Pericardium fibroblast (primary cell): Measurements from ENCODE around the gene ELOVL3. TPM values are rescaled to one million over a fixed set of nuclear protein-coding genes. Genes with fewer than 3 reads are reported as not detected.

ENCODE experiments used
- total RNA-seq: library from RNA; depleted of rRNA; stranded (reverse); fragments of >200 nt; gene quantifications from 2 replicates; pipeline ENCODE4 v1.2.3, GENCODE V29; 2015

The ELOVL3 gene
- 0.68 and 1.2 TPM in 2 replicates for total RNA-seq

GRCh38 chr10:102225646-102226541, at the start of gene ELOVL3:
Gene ELOVL3 (plus strand): TSS chr10:102226299. CDS start chr10:102226549, 250 bp downstream.

GRCh38 chr10:102241444-102242117, 15.5 kb downstream of the ELOVL3 start, which contains the start of gene PITX3:
Gene PITX3 (minus strand): TSS chr10:102241512. CDS start chr10:102232080, 9,432 bp downstream.

GRCh38 chr10:102245082-102245931, 19.2 kb downstream of the ELOVL3 start, which contains the start of gene GBF1:
Gene GBF1 (plus strand): TSS chr10:102245532. CDS start chr10:102258939, 13,407 bp downstream.

Other genes with a start within 250 kb of the ELOVL3 start
- 5.7 and 7.7 TPM in 2 replicates for gene ARMH3, start 170.1 kb upstream of the ELOVL3 start, total RNA-seq
- gene HPS6, start 160.9 kb upstream of the ELOVL3 start, total RNA-seq: 32.8 and 38.7 TPM in 2 replicates
- 44.2 and 68.1 TPM in 2 replicates for gene LDB1, start 105.9 kb upstream of the ELOVL3 start, total RNA-seq
- gene PPRC1, start 93.3 kb upstream of the ELOVL3 start, total RNA-seq: 14.7 and 17.3 TPM in 2 replicates
- gene NOLC1, start 73.9 kb upstream of the ELOVL3 start, total RNA-seq: 37.6 and 67.2 TPM in 2 replicates
- gene PITX3, start 15.2 kb downstream of the ELOVL3 start, total RNA-seq: 0.17 and 1.5 TPM in 2 replicates
- 36.1 and 43.4 TPM in 2 replicates for gene GBF1, start 19.2 kb downstream of the ELOVL3 start, total RNA-seq
- gene NFKB2, start 169.4 kb downstream of the ELOVL3 start, total RNA-seq: 12.8 and 17.5 TPM in 2 replicates
- 6.4 and 12.1 TPM in 2 replicates for gene PSD, start 192.5 kb downstream of the ELOVL3 start, total RNA-seq
- gene FBXL15, start 194.5 kb downstream of the ELOVL3 start, total RNA-seq: 11.4 and 17.8 TPM in 2 replicates
- gene CUEDC2, start 206.3 kb downstream of the ELOVL3 start, total RNA-seq: 81.8 and 83.4 TPM in 2 replicates
- gene C10orf95, start 225.2 kb downstream of the ELOVL3 start, total RNA-seq: not detected in 2 replicates